IMR-90 (cell line): ENCODE data around the gene ZMYND11. TPM values are rescaled to one million over a fixed set of nuclear protein-coding genes. Genes with fewer than 3 reads are reported as not detected.

Experiments used
- ATAC-seq: fragments of 200-7000 bp; cut with Tn5 transposase; 2 replicates; pipeline ENCODE4 v1.9.1; 2020; ENCODE audit warnings: low read depth, mild to moderate bottlenecking, moderate library complexity
- BruUV-seq: library from RNA; stranded (reverse); fragments of 400-500 nt; replicated peaks from 2 replicates; lab custom pipeline; 2021; lab: Mats Ljungman, UMichigan
- CTCF ChIA-PET: fragments of 300-600 bp; formaldehyde crosslinking; extraction: SDS; loops from one replicate; lab custom pipeline; 2021; ENCODE audit warnings: antibody characterized with exemption; lab: Yijun Ruan, JAX
- POLR2A ChIA-PET: fragments of 300-600 bp; sonication (Branson Sonifier 250); formaldehyde crosslinking; loops from one replicate; lab custom pipeline; 2022; ENCODE audit warnings: antibody characterized with exemption; ENCODE audit not compliant: unreplicated experiment; lab: Charles Lee
- DNase-seq: peaks from one replicate; pipeline ENCODE4 v3.0.0; 2013
- H2AFZ ChIP-seq: replicated peaks from 2 replicates; pipeline ENCODE3; 2013; ENCODE audit warnings: low read length, mild to moderate bottlenecking; ENCODE audit not compliant: poor library complexity
- H2AK5ac ChIP-seq: 2 replicates; pipeline ENCODE4 v1.6.1; 2013; ENCODE audit warnings: low read depth, low read length, inconsistent platforms
- H2AK9ac ChIP-seq: replicated peaks from 2 replicates; pipeline ENCODE3; 2013; ENCODE audit warnings: mild to moderate bottlenecking, low read depth, low read length, moderate library complexity; ENCODE audit not compliant: poor library complexity
- H2BK120ac ChIP-seq: 2 replicates; pipeline ENCODE4 v1.6.1; 2013; ENCODE audit warnings: low read depth, low read length, inconsistent platforms
- H2BK15ac ChIP-seq: 3 replicates; pipeline ENCODE4 v1.6.1; 2013; ENCODE audit warnings: low read depth, low read length, inconsistent platforms
- H2BK20ac ChIP-seq: 2 replicates; pipeline ENCODE4 v1.6.1; 2013; ENCODE audit warnings: low read depth, mild to moderate bottlenecking, inconsistent platforms, low read length, moderate library complexity
- H2BK5ac ChIP-seq: 2 replicates; pipeline ENCODE4 v1.6.1; 2013; ENCODE audit warnings: mild to moderate bottlenecking, low read depth, low read length, inconsistent platforms; ENCODE audit not compliant: poor library complexity, severe bottlenecking
- H3K14ac ChIP-seq: replicated peaks from 2 replicates; pipeline ENCODE4 v1.6.1; 2013; ENCODE audit warnings: low read depth, low read length, inconsistent platforms
- H3K18ac ChIP-seq: 2 replicates; pipeline ENCODE4 v1.6.1; 2013; ENCODE audit warnings: low read depth, low read length, control low read depth
- H3K23ac ChIP-seq: 2 replicates; pipeline ENCODE4 v1.6.1; 2013; ENCODE audit warnings: low read depth, low read length, inconsistent platforms
- H3K27ac ChIP-seq: 2 replicates; pipeline ENCODE4 v1.5.1; 2013; ENCODE audit warnings: mild to moderate bottlenecking, control low read depth, low read length; ENCODE audit not compliant: insufficient read depth
- H3K27me3 ChIP-seq: 2 replicates; pipeline ENCODE4 v1.6.1; 2013; ENCODE audit warnings: low read length; ENCODE audit not compliant: control insufficient read depth, insufficient read depth
- H3K36me3 ChIP-seq: 2 replicates; pipeline ENCODE4 v1.6.1; 2013; ENCODE audit warnings: low read length, mixed read lengths; ENCODE audit not compliant: control insufficient read depth, insufficient read depth
- H3K4ac ChIP-seq: 2 replicates; pipeline ENCODE4 v1.6.1; 2013; ENCODE audit warnings: low read depth, low read length, inconsistent platforms
- H3K4me1 ChIP-seq: 2 replicates; pipeline ENCODE4 v1.6.1; 2013; ENCODE audit warnings: low read length, mixed read lengths; ENCODE audit not compliant: control insufficient read depth, insufficient read depth
- H3K4me2 ChIP-seq: 2 replicates; pipeline ENCODE4 v1.6.1; 2013; ENCODE audit warnings: low read depth, mild to moderate bottlenecking, control low read depth, low read length, moderate library complexity
- H3K4me3 ChIP-seq: 2 replicates; pipeline ENCODE4 v1.5.1; 2013; ENCODE audit warnings: low read depth, mild to moderate bottlenecking, control low read depth, low read length, moderate library complexity; ENCODE audit not compliant: insufficient read depth
- H3K56ac ChIP-seq: 2 replicates; pipeline ENCODE4 v1.6.1; 2013; ENCODE audit warnings: low read length, inconsistent platforms; ENCODE audit not compliant: insufficient read depth; ENCODE audit errors: extremely low read depth
- H3K79me1 ChIP-seq, 2 experiments: 2 replicates each; pipeline ENCODE4 v1.6.1; 2013; ENCODE audit warnings: low read length in 2 of 2, inconsistent platforms in 1 of 2, low read depth in 1 of 2
- H3K9ac ChIP-seq: 2 replicates; pipeline ENCODE4 v1.6.1; 2013; ENCODE audit warnings: low read depth, low read length, control low read depth
- H3K9me1 ChIP-seq: 2 replicates; pipeline ENCODE4 v1.6.1; 2013; ENCODE audit warnings: low read length, inconsistent platforms; ENCODE audit not compliant: insufficient read depth
- H3K9me3 ChIP-seq: 2 replicates; pipeline ENCODE4 v1.6.1; 2013; ENCODE audit warnings: low read length; ENCODE audit not compliant: control insufficient read depth, insufficient read depth
- H4K20me1 ChIP-seq: 2 replicates; pipeline ENCODE4 v1.6.1; 2013; ENCODE audit warnings: low read length, inconsistent platforms; ENCODE audit not compliant: insufficient read depth
- H4K5ac ChIP-seq: 2 replicates; pipeline ENCODE4 v1.6.1; 2013; ENCODE audit warnings: mild to moderate bottlenecking, low read depth, low read length, control low read depth
- H4K8ac ChIP-seq, 2 experiments: 2 replicates each; pipeline ENCODE4 v1.6.1; 2013; ENCODE audit warnings: low read depth in 2 of 2, low read length in 2 of 2, control low read depth in 1 of 2, inconsistent platforms in 1 of 2
- H4K91ac ChIP-seq: 2 replicates; pipeline ENCODE4 v1.6.1; 2013; ENCODE audit warnings: low read depth, low read length, inconsistent platforms; ENCODE audit not compliant: insufficient read depth
- CEBPB ChIP-seq: IDR thresholded peaks from 2 replicates; pipeline ENCODE4 v1.6.1; 2012; ENCODE audit warnings: low read depth, low read length, improper control_type of control experiment
- MAFK ChIP-seq: IDR thresholded peaks from 2 replicates; pipeline ENCODE4 v1.6.1; 2012; ENCODE audit warnings: low read depth, low read length, improper control_type of control experiment
- MXI1 ChIP-seq: IDR thresholded peaks from 2 replicates; pipeline ENCODE4 v1.6.1; 2012; ENCODE audit warnings: low read depth, mild to moderate bottlenecking, low read length, moderate library complexity, borderline replicate concordance
- RFX5 ChIP-seq: IDR thresholded peaks from 2 replicates; pipeline ENCODE4 v1.8.0; 2012; ENCODE audit warnings: low read depth, mild to moderate bottlenecking, low read length, moderate library complexity
- WGBS, 2 experiments: methylation state at CpG; one replicate each; pipeline versions ENCODE4 v1.1.5 to v1.1.7; 2013; ENCODE audit warnings: missing lambda C conversion rate in 2 of 2; ENCODE audit not compliant: insufficient read length in 1 of 2; ENCODE audit errors: extremely low coverage in 2 of 2; 5-methylcytosine and 5-hydroxymethylcytosine counted together
- dilution Hi-C: fragments of 300-500 bp; cut with HindIII; formaldehyde crosslinking; loops from one replicate; pipeline ENCODE4 v1.14.3; 2018; ENCODE audit warnings: low sequenced_read_pairs; ENCODE audit not compliant: unreplicated experiment
- in situ Hi-C: fragments of 300-500 bp; cut with MboI; formaldehyde crosslinking; loops from 3 replicates; pipeline ENCODE4 v1.14.3; 2019; ENCODE audit warnings: low sequenced_read_pairs, inconsistent platforms, mixed read lengths
- intact Hi-C: fragments of 100-400 bp; cut with micrococcal nuclease; formaldehyde crosslinking; loops from 2 replicates; pipeline ENCODE4 v1.10.0; 2022
- polyA plus RNA-seq, 3 experiments: library from polyadenylated mRNA; depleted of rRNA; stranded (reverse); fragments of >200 nt; gene quantifications; 2 replicates each; pipeline ENCODE4 v1.2.3, GENCODE V29; 2012; ENCODE audit warnings: low replicate concordance in 1 of 3
- total RNA-seq: library from RNA; depleted of rRNA; stranded (reverse); fragments of >200 nt; gene quantifications from 2 replicates; pipeline ENCODE4 v1.2.3, GENCODE V29; 2012

The ZMYND11 gene
- total and polyA plus RNA-seq, 2 of the 4 experiments (the other 2 are of a cell fraction) = 39.5 to 72.2 TPM

DNA sequence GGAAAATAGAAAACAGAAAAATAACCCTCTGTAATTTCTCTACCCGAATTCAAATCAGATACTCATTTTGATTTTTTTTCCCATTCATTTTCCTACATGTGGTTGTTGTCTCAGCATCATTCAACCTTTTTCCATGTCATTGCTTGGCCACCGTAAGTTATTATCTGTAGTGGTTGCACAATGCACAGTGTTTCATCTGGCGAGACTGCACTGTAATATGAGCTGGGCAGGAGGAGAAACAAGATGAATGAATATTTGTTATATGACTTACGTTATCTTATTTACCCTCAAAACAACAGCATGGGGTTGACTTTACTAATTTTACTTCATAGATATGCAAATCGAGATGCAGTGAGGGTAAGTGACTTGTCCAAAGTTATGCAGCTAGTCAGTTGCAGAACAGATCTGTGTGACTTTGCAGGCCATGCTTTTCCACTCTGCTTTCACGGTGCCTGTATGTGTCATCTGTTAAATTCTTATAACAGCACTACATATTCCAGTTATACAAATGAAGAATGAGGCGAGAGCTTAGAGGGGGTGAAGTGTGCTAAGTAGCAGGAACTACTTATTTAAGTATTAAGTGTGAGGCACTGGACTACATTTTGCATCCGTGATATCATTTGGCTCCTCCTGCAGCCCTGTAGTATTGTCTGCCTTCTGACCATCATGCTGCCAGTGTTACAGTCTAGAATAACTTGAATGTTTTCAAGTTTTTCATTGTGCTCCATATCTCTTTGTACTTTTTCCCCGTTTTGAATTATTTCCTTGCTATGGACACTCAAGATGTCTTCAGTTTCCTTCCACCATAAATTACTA is 56.7 kb downstream of the ZMYND11 start:
- H2BK120ac ChIP-seq = no peak overlapping the region
- H4K91ac ChIP-seq = no peak overlapping the region
- ChIA-PET POLR2A (no interaction called here), CTCF (no interaction called here)
- no peak overlapping the region for H4K5ac ChIP-seq
- H3K23ac ChIP-seq = no peak overlapping the region; the same call in 1 of the 2 replicates
- no peak overlapping the region for H2AK9ac ChIP-seq
- WGBS, 2 experiments = no CpG with 5 or more reads among the region's 9 CpGs
- no peak overlapping the region for H3K9ac ChIP-seq
- H3K4me1 ChIP-seq = peaks cover 6% of the 10 kb centered on the region
- TF ChIP-seq CEBPB (peak; percentile 99), RFX5 (no peak), MAFK (0 out of 2 replicates have a peak, but pooled peaks have one; percentile 10), MXI1 (no peak)
- DNase-seq (peak; percentile 75), ATAC-seq (peak; percentile 80)
- H3K9me1 ChIP-seq = peaks cover 14% of the 10 kb centered on the region
- peaks cover 30 to 65% of the 10 kb centered on the region in 2 experiments for H3K79me1 ChIP-seq
- BruUV-seq = no TSS peak
- intact Hi-C loops (no loop called here), dilution Hi-C loops (no loop called here), in situ Hi-C loops (no loop called here)
- H2BK5ac ChIP-seq = peak overlapping the region; percentile 7
- H2BK20ac ChIP-seq = no peak overlapping the region
- no peak overlapping the region for H2BK15ac ChIP-seq
- H2AFZ ChIP-seq = no peak overlapping the region
- H3K4me3 ChIP-seq = no peak overlapping the region
- H3K56ac ChIP-seq = no peak overlapping the region
- H2AK5ac ChIP-seq = no peak overlapping the region
- no peak overlapping the region for H3K27ac ChIP-seq
- H4K8ac ChIP-seq = no peak overlapping the region
- no peak overlapping the region for H3K14ac ChIP-seq
- peaks cover 2% of the 10 kb centered on the region for H3K36me3 ChIP-seq
- H3K4ac ChIP-seq = no peak overlapping the region
- H4K20me1 ChIP-seq = peaks cover 14% of the 10 kb centered on the region
- H3K27me3 ChIP-seq = no peaks in the 10 kb centered on the region
- no peaks in the 10 kb centered on the region for H3K9me3 ChIP-seq
- H3K18ac ChIP-seq = no peak overlapping the region
- H3K4me2 ChIP-seq = peak overlapping the region; percentile 45; the same call in 1 of the 2 replicates
